GM10847 (cell line): ENCODE data around the gene SHANK3.

Experiments used
- POLR2A ChIP-seq: IDR thresholded peaks from 2 replicates; pipeline ENCODE4 v1.6.1; 2011; ENCODE audit not compliant: insufficient read length; ENCODE audit errors: extremely low read depth

The SHANK3 gene

GRCh38 chr22:50674606-50675552 lies 2.3 kb downstream of the SHANK3 start:
- no peak for TF ChIP-seq POLR2A

DNA sequence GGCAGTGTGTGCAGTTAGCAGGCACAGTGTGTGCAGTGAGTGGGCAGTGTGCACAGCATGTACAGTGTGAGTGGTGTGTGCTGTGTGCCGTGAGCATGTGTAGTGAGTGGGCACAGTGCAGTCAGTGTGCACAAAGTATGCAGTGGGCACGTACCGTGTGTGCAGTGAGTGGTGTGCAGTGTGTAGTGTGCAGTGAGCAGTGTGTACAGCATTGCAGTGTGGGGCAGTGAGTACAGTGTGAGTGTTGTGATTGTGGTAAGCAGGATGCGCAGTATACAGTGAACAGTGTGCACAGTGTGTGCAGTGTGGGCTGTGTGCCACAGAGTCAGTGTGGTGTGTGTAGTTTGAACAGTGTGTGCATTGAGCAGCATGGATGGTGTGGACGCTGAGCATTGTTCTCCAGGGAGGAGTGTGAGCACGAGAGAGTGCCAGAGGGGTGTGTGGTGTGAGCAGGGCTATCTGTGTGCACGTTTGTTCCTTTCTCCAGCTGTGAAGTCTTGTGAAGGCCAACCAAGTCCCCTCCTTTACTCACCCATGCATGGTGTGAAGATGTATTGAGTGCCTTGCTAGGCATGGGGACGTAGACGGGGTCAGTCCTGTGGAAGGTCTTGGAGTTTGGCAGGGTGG lies 3.0 kb downstream of the SHANK3 start:
- TF ChIP-seq POLR2A = no peak

GRCh38 chr22:50676180-50676636 lies 3.6 kb downstream of the SHANK3 start:
- no peak for TF ChIP-seq POLR2A

DNA sequence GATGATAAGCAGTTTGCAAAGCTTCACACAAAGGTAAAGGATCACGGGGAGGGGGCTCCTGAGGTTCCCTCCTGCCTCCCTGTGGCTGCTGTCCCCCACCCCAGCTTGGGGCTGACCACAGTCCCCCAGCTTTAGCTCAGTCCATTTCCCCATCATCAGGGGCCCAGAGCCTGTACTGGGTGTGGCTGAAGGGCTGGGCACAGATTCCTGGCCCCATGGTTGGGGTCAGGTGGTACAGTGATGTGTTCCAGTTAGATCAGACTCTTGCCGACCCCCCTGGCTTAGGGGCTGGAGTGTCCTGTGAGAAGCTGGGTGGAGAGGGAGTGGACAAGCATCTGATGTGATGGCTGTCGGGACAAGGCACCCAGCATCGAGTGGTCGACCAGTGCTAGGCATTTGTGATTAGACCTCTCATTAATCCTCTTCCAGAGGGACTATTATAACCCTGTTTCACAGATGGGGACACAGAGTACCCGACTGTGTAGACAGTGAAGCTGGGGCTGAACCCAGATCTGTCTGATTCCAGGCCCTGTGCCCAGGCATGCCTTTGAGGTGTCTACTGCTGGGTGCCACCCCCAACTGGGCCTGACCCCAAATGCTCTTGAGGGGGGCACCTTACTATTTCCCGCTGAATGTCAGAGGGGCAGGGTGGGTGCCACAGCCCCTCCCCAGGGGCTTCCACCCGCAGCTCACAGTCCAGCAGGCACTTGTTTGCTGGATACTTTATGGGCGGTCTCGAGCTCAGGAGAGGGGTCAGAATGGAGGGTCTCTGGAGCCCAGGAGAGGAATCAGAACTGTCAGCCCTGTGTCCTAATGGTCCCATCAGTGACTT lies 4.3 kb downstream of the SHANK3 start:
- TF ChIP-seq POLR2A = no peak

GRCh38 chr22:50677493-50678217 lies 5.0 kb downstream of the SHANK3 start:
- no peak for TF ChIP-seq POLR2A

DNA sequence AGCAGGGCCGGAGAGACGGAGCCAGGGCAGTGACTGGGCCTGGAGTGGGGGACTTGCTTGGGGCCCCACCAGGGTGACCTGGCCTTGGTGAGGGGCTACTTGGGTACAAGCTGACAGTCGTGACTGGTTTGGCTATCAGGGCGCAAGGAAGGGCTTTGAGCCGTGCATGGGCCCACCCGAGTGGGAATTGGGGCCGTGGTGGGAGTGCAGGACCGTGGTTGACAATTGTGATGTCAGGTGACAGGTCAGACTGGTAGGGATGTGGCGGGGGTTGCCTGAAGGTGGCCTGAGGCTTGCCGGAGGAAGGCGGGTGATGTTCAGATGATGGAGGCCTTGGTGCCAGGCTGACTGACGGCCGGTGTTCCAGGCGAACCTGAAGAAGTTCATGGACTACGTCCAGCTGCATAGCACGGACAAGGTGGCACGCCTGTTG lies 5.6 kb downstream of the SHANK3 start:
- TF ChIP-seq POLR2A = no peak

DNA sequence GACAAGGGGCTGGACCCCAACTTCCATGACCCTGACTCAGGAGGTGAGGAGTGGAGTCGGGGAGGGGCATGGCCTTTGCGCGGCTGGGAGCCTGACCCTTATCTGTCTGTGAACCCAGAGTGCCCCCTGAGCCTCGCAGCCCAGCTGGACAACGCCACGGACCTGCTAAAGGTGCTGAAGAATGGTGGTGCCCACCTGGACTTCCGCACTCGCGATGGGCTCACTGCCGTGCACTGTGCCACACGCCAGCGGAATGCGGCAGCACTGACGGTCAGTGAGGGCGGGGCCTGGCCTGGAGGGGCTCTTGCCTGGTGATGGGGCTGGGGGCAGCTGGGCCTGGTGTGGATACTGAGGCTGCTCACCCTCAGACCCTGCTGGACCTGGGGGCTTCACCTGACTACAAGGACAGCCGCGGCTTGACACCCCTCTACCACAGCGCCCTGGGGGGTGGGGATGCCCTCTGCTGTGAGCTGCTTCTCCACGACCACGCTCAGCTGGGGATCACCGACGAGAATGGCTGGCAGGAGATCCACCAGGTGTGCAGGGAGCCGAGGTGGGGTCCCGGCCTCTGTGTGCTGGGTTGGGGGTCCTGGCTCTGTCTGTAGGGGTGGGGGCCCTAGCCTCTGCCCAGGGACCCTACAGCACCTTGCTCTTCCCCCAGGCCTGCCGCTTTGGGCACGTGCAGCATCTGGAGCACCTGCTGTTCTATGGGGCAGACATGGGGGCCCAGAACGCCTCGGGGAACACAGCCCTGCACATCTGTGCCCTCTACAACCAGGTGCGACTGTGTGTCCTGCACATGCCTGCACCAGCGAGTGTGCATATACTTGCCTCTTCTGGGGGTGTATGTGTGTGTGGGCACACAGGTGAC lies 6.3 kb downstream of the SHANK3 start:
- TF ChIP-seq POLR2A = no peak

DNA sequence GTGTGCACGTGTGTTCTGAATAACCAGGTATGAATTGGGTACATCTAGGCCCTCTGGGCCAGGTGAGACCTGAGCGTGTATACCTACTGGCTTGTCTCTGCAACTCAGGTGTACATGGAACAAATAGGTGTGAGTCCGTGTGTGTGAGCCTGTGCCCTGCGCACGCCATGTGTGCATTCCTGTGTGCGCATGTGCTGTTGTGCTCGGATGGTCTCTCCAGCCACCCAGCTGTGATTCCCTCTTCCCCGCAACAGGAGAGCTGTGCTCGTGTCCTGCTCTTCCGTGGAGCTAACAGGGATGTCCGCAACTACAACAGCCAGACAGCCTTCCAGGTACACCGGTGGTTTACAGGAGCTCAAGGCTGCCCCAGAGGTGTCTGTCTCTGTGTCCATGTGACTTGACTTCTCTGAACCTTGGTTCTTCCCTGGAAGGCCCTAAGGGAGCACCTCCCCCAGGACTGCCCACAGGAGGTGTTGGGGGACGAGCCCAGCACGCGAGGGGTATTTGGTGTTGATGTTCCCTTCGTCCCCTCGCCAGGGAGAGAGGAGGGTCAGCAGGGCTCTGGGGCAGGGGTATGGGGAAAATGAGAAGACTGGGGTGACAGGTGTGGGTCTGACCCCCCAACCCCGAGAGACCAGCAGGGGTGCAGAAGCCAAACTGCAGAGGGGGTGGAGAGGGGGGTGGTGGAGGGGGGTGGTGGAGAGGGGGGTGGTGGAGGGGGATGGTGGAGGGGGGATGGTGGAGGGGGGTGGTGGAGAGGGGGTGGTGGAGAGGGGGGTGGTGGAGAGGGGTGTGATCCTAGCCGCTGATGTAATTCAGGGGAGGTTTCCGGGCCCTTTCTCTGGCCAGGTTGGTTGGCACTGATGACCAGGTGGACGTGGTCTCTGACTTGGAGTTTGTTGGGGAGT lies 10.7 kb downstream of the SHANK3 start:
- no peak for TF ChIP-seq POLR2A

DNA sequence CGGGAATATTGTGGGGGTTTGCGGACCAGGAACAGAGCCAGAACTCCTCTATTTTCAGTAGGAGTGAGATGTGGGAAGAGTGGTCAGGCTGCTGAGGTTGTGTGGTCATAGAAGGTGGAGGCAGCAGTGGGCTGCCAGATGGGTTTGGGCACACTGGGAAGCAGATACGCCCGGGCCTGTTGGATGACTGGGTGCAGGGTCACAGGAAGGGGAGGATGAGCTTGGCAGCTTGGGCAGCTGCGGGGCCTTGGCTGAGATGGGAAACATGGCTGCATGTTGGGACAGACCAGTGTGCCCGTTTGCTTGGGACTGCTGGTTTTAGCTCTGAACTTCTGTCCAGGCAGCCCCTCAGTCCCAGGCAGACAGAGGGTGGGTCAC lies 11.4 kb downstream of the SHANK3 start:
- no peak for TF ChIP-seq POLR2A

- no peak for TF ChIP-seq POLR2A
Observed at GRCh38 chr22:50684501-50684900, 11.9 kb downstream of the SHANK3 start.

- TF ChIP-seq POLR2A = no peak
Observed at GRCh38 chr22:50684986-50685385, 12.4 kb downstream of the SHANK3 start.

- TF ChIP-seq POLR2A = no peak
Observed at GRCh38 chr22:50686794-50687193, 14.2 kb downstream of the SHANK3 start.

DNA sequence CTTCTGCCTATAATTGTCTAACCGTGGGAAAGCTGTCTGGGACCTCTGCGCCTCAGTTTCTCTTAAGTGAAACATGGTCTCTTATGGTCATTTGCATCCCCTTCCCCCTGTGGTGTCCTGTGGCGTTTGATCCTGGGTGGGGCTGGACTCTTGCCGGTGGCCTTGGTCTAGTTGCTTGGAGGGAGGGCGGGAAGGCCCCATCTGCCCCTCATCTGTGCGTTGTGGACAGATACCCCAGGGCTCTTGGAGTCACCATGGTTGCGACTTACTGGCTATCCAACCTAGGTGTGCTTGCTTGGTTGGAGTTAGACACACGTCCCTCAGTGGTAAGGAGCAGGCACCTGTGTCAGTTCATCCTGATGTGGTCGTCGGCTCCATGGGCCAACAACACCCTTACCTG lies 15.2 kb downstream of the SHANK3 start:
- TF ChIP-seq POLR2A = no peak
